Activated CD8-positive, alpha-beta memory T cell treated with anti-CD3 and anti-CD28 coated beads, Interleukin-2, amount 50 U/mL, for 48 hours (primary cell): ENCODE measurements around the gene CCNB3.

Experiments
- DNase-seq: peaks from one replicate; pipeline ENCODE4 v3.0.0-alpha.2; 2020

CCNB3 gene

GRCh38 chrX:50372966-50373365 lies 168.4 kb downstream of the CCNB3 start:
- no peak for DNase-seq

GRCh38 chrX:50375481-50376267 lies 171.1 kb downstream of the CCNB3 start:
- DNase-seq = no peak

DNA sequence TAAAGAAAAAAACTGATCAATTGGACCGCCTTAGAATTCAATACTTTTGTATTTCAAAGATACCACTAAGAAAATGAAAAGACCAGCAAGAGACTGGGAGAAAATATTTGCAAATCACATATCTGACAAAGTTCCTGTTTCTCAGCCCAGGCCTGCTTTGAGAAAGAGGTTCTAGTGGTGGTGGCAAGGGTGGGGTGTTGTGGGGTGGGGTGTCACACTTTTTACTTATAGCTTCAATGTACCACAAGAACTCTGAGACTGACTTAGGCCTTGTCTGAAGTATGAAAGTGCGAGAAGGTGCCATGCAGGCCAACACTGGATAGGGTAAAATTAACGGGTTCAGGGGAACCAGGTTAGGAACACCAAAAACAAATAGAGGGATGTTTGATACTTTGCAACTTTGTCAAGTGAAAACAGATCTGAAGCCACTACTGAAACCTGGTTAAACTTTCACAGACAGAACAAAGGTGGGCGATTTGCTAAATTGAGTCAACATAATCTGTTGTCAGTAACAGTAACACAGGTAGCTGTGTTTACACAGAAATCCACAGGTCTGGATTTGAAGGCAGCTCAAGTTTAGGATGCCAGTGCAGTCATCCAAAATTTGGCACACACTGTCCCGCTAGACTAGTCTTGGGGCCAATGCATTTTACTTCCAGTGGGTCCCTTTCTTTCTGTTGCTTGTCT lies 177.3 kb downstream of the CCNB3 start:
- DNase-seq = no peak

GRCh38 chrX:50386520-50386919 lies 182.0 kb downstream of the CCNB3 start:
- no peak for DNase-seq

DNA sequence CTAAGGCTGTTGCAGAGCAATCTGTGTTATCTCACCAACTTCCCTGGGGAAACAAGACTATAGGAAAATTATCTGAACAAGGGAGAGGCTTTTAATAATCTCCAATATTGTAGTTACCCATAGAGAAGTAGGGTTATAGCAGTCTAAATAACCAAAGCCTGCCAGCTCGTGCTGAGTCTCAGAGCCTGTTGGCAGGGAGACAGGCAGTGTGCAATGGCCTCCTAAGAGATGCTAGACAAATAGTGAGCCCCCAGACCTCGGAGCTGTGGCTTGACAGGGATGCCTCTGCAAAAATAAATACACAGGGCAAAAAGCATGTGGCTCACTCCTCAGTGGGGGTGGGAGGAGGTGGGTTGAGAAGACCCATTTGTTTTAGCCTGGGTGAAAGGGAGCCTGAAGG lies 189.3 kb downstream of the CCNB3 start:
- no peak for DNase-seq
